VCaP (cell line): Measurements from ENCODE around the gene PPP6C.

Experiments used
- H3K27ac ChIP-seq: fragments of 450-650 bp; 2 replicates; pipeline ENCODE4 v1.5.1; 2017
- TF ChIP-seq, protein P1 (sequence below): fragments of 450-650 bp; conservative IDR thresholded peaks from 2 replicates; pipeline ENCODE4 v1.5.1; 2017; ENCODE audit warnings: mild to moderate bottlenecking, moderate library complexity

The PPP6C gene

DNA sequence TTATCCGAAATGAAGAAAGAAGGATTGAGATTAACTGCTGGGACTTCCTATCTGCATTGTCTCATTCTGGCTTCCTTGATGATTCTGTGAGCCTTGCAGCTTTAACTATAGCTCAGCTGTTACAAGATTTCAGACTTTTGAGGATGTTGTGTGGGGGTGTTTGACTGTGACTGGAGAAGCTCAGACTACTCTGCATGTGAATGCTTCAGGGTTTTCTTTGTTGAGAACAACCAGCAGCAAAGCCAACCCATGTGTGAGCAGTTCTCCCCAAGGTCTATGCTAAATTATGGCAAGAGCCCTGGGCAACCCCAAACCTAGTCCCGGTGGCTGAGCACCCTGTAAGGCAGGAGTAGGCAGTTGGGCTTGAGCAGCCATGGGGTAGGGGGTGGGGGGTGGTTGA, 37.9 kb downstream of the PPP6C start:
- TF ChIP-seq, protein P1, sequence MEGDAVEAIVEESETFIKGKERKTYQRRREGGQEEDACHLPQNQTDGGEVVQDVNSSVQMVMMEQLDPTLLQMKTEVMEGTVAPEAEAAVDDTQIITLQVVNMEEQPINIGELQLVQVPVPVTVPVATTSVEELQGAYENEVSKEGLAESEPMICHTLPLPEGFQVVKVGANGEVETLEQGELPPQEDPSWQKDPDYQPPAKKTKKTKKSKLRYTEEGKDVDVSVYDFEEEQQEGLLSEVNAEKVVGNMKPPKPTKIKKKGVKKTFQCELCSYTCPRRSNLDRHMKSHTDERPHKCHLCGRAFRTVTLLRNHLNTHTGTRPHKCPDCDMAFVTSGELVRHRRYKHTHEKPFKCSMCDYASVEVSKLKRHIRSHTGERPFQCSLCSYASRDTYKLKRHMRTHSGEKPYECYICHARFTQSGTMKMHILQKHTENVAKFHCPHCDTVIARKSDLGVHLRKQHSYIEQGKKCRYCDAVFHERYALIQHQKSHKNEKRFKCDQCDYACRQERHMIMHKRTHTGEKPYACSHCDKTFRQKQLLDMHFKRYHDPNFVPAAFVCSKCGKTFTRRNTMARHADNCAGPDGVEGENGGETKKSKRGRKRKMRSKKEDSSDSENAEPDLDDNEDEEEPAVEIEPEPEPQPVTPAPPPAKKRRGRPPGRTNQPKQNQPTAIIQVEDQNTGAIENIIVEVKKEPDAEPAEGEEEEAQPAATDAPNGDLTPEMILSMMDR, result no peak
- H3K27ac ChIP-seq, result no peak overlapping the region

DNA sequence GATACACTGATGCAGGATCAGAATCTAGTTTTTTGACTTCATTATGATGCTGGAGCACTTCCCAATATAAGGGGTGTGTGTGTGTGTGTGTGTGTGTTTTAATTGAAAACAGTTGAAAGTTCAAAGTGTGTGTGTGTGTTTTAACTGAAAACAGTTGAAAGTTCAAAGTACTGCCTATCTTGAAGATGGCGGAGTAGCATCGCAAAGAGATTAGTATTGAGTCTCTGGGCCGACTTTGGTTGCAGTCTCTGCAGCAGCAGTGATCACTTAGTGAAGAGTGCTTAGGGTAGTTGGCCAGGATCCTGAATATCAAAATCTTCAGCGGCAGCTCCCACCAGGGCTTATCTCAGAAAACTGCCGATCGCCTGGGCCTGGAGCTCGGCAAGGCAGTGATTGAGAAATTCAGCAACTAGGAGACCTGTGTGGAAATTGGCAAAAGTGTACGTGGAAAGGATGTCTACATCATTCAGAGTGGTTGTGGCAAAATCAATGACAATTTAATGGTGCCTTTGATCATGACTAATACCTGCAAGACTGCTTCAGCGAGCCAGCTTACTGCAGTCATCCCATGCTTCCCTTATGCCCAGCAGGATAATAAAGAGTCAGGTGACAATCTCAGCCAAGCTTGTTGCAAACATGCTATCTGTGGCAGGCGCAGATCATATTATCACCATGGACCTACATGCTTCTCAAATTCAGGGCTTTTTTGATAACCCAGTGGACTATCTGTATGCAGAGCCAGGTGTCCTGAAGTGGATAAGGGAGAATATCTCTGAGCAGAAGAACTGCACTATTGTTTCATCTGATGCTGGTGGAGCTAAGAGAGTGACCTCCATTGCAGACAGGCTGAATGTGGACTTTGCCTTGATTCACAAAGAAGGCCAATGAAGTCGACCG, 39.0 kb downstream of the PPP6C start:
- TF ChIP-seq, protein P1, result no peak
- no peak overlapping the region for H3K27ac ChIP-seq

DNA sequence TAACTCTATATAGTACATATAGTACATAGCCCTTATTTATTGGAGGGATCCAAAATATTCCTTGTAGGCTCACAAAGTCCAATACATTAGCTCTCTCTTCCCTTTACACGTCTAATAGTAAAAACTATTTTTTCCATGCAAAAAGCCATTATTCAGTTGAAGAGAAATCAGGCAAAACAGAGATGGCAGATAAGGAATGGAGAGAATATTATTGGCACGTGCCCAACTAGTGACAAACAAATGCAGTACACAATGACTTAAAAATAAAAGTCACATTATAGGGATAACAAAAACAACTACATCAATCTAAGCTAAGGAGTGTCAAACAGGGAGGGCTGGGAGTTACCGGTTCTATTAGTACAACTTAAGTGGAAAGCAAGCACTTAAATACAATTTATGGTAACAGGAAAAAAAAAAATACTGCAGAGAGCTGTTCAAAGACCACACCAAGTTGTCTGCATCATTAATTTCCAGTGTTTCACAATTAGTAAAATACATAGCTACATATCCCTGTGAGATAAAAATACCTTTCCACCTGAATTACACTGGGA, 42.1 kb downstream of the PPP6C start:
- H3K27ac ChIP-seq, result no peak overlapping the region
- TF ChIP-seq, protein P1, result no peak

DNA sequence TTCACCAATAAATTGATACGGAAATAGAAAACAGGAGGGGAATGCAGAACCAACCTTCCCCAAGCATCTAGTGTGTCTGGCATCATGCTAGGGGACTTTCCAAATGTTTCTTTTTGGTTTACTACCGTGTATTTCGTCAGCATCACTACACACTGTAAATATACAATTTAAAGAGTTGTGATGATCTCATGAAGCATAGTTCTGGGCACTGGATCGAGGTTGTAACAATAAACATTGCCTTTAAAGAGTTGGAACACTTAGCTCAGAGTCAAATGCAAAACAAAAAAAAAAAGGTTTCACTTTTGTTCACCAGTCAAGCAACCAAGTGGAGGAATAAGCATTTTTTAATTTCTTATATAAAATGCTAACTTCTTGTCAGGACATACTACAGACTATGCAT, 43.4 kb downstream of the PPP6C start:
- TF ChIP-seq, protein P1, result no peak
- no peak overlapping the region for H3K27ac ChIP-seq

DNA sequence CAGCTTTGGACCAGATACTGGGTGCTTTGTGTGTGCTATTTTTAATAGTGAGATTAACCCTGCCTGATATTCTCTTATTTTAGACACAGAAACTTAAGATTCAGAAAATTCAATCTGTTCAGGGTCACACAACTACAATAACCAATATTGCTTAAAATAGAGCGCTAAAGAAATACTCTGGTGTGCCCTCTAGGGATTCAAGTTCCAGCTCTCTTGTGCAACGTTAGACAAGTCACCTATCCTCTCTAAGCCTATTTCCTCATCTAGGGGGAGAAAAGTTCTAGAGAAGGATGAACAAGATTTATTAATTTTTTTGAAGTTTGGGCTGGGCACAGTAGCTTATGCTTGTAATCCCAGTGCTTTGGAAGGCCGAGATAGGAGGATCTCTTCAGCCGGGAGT, 44.2 kb downstream of the PPP6C start:
- TF ChIP-seq, protein P1, result no peak
- no peak overlapping the region for H3K27ac ChIP-seq

DNA sequence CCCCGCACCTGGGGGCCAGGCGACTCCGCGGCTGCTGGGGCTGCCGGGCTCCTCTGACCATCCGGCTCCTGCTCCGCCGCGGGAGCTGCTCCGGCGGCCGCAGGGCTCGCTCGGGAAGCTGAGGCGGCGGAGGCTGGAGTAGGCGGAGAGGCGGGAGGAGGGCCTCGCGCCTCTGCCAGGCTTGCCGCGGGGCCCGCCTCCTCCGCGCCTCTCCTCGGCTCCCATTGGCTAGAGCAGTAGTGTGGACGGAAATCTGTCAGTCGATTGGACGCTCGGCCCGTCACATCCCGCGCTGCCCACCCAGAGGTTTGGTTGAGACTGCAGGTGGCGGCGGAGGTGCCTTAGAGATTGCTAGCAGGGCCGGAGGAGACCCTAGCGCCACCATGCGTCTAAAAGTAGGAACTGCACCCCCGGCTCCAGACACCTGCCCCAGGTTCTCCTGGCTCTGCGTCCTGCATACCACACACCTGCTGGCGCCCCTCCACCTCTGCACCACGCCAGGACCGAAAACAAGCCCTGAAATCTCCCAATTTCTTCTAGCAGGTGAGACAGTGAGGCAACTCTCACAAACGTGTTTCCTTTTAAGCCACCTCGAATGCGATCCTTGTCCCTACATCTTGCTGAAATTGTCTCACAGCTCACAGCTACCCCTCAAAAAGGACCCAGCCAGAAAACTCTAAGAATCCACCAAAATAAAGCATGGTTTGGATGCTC, 46.1 kb downstream of the PPP6C start, which contains the start of gene SCAI:
SCAI (minus strand) TSS at position 152 of the 714 bp plus-strand sequence; CDS start at position 61, 91 bp downstream.
- peak within 1 kb of the TSS; percentile 86 for H3K27ac ChIP-seq
- TF ChIP-seq, protein P1, result peak; percentile 99
